Small intestine (tissue), 7 donors: ENCODE data around the gene USP13. TPM values are rescaled to one million over a fixed set of nuclear protein-coding genes. Genes with fewer than 3 reads are reported as not detected.

Experiments
- DNase-seq, 2 donors: peaks; one replicate each; pipeline versions ENCODE4 v3.0.0 to v3.0.0-alpha.2; 2013
- FAIRE-seq: peaks from 2 replicates; lab custom pipeline; 2012; peaks lifted over from hg19 to GRCh38; lab: Jason Lieb, UNC
- H3K27ac ChIP-seq, 3 donors: one replicate each; pipeline ENCODE4 v1.5.1; 2013; ENCODE audit warnings: low read length in 2 of 3, mild to moderate bottlenecking in 2 of 3, control low read depth in 1 of 3, inconsistent platforms in 1 of 3, low read depth in 1 of 3, moderate library complexity in 1 of 3
- H3K27me3 ChIP-seq, 3 donors: one replicate each; pipeline ENCODE4 v1.6.1; 2013; ENCODE audit warnings: low read length in 3 of 3, inconsistent platforms in 1 of 3; ENCODE audit not compliant: control insufficient read depth in 3 of 3, insufficient read depth in 3 of 3
- H3K36me3 ChIP-seq, 3 donors: one replicate each; pipeline ENCODE4 v1.6.1; 2013; ENCODE audit warnings: low read length in 3 of 3, inconsistent platforms in 1 of 3, low read depth in 1 of 3, mild to moderate bottlenecking in 1 of 3, moderate library complexity in 1 of 3; ENCODE audit not compliant: control insufficient read depth in 3 of 3, insufficient read depth in 2 of 3
- H3K4me1 ChIP-seq, 3 donors: one replicate each; pipeline ENCODE4 v1.6.1; 2013; ENCODE audit warnings: low read length in 2 of 3, inconsistent platforms in 1 of 3, low read depth in 1 of 3, mild to moderate bottlenecking in 1 of 3, moderate library complexity in 1 of 3; ENCODE audit not compliant: control insufficient read depth in 3 of 3, insufficient read depth in 2 of 3
- H3K4me3 ChIP-seq, 3 donors: one replicate each; pipeline ENCODE4 v1.5.1; 2013; ENCODE audit warnings: low read length in 3 of 3, control low read depth in 1 of 3, inconsistent platforms in 1 of 3, low read depth in 1 of 3, mild to moderate bottlenecking in 1 of 3, moderate library complexity in 1 of 3
- H3K9me3 ChIP-seq, 2 donors: one replicate each; pipeline ENCODE4 v1.6.1; 2013; ENCODE audit warnings: low read depth in 1 of 2, low read length in 1 of 2; ENCODE audit not compliant: control insufficient read depth in 2 of 2, insufficient read depth in 1 of 2
- WGBS, 3 donors: extraction: QIAGEN DNeasy Blood & Tissue Kit; methylation state at CpG; one replicate each; pipeline ENCODE4 v1.1.7; 2013; 5-methylcytosine and 5-hydroxymethylcytosine counted together
- polyA plus RNA-seq, 4 donors: library from polyadenylated mRNA; stranded (reverse) in 3 of 4; unstranded in 1 of 4; fragments of 200-250 nt in 3 of 4; fragments of 120-200 nt in 1 of 4; gene quantifications; one replicate each; pipeline versions ENCODE4 v1.2.1 to v1.2.3, GENCODE V29; 2013
- donor health status: healthy with polysubstance abuse.
- donor health status: control.
- donor health status: control.
- donor health status: Bipolar disorder and iron deficiency.
- donor health status: healthy.

Gene USP13
- polyA plus RNA-seq, 4 donors = 0.22 to 4.2 (median 1.8) TPM

- Histone ChIP-seq H3K9me3 (no peaks in the 10 kb centered on the region), H3K4me1 (no peaks in the 10 kb centered on the region), H3K27me3 (no peaks in the 10 kb centered on the region), H3K36me3 (peaks cover 0 to 2% (median 0%) of the 10 kb centered on the region in 3 donors), H3K4me3 (no peak overlapping the region), H3K27ac (no peak overlapping the region)
- WGBS, 3 donors = 90 to 94% (median 93%) methylated on average over 7 of the region's 7 CpGs
- FAIRE-seq (no peak), DNase-seq (no peak)
Observed at GRCh38 chr3:179715582-179715981, 62.7 kb downstream of the USP13 start.

DNA sequence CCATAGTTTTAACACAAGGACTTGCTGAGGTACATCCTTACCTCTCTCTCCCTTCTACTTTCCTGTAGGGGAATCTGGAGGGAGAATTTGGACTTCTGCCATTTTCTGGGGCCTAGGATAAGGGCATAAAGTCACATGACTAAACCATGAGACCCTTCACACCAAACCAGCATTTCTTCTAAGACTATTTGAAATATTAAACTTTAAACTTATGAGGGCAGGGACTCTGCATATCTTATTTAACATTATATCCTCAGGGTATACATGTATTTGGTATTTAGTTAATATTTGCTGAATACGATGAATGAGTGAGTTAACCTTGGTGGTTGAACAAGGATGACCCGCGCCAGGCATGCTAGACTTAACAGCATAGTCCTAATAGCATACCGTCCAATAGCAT, 63.4 kb downstream of the USP13 start:
- Histone ChIP-seq H3K4me3 (no peak overlapping the region), H3K27ac (no peak overlapping the region), H3K9me3 (no peaks in the 10 kb centered on the region), H3K27me3 (no peaks in the 10 kb centered on the region), H3K4me1 (no peaks in the 10 kb centered on the region), H3K36me3 (peaks cover 0 to 2% (median 0%) of the 10 kb centered on the region in 3 donors)
- no peak for FAIRE-seq
- no peak for DNase-seq
- 96 to 99% (median 98%) methylated on average over 4 of the region's 4 CpGs for WGBS, 3 donors

- Histone ChIP-seq H3K4me1 (no peaks in the 10 kb centered on the region), H3K36me3 (peaks cover 0 to 6% (median 0%) of the 10 kb centered on the region in 3 donors), H3K27ac (no peak overlapping the region), H3K4me3 (no peak overlapping the region), H3K27me3 (no peaks in the 10 kb centered on the region), H3K9me3 (no peaks in the 10 kb centered on the region)
- DNase-seq = no peak
- FAIRE-seq = no peak
- WGBS, 3 donors = 86 to 93% (median 87%) methylated on average over 2 of the region's 2 CpGs
Observed at GRCh38 chr3:179716811-179717210, 64.0 kb downstream of the USP13 start.

DNA sequence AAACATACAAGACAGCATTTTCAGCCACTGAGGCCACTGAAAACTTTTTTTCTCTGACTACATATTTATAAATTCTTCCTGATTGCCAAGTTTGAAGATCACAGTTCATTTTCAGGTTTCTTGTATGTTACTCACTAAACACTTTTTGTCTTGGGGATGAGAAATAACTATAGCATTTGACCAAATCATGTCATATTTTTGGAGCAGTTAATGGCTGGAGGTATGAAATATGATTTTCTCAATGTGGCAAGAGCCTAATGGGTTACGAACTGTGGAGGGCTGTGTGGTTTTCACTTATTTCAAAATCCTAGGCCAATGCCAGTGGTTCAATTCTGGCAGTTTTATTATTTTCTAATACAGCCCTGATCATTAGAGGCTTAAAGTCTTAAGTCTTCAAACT, 64.4 kb downstream of the USP13 start:
- 90 to 97% (median 94%) methylated on average over 1 of the region's 1 CpG for WGBS, 3 donors
- FAIRE-seq (no peak), DNase-seq (no peak)
- Histone ChIP-seq H3K27me3 (no peaks in the 10 kb centered on the region), H3K4me1 (no peaks in the 10 kb centered on the region), H3K27ac (no peak overlapping the region), H3K4me3 (no peak overlapping the region), H3K9me3 (no peaks in the 10 kb centered on the region), H3K36me3 (peaks cover 0 to 6% (median 0%) of the 10 kb centered on the region in 3 donors)

- DNase-seq = no peak
- Histone ChIP-seq H3K27me3 (no peaks in the 10 kb centered on the region), H3K4me1 (no peaks in the 10 kb centered on the region), H3K36me3 (peaks cover 0 to 10% (median 0%) of the 10 kb centered on the region in 3 donors), H3K4me3 (no peak overlapping the region), H3K9me3 (no peaks in the 10 kb centered on the region), H3K27ac (no peak overlapping the region)
- no peak for FAIRE-seq
- WGBS, 3 donors = 94 to 99% (median 96%) methylated on average over 10 of the region's 10 CpGs
Observed at GRCh38 chr3:179719048-179719734, 66.4 kb downstream of the USP13 start.

- Histone ChIP-seq H3K9me3 (no peaks in the 10 kb centered on the region), H3K4me1 (no peaks in the 10 kb centered on the region), H3K27ac (no peak overlapping the region), H3K27me3 (no peaks in the 10 kb centered on the region), H3K4me3 (no peak overlapping the region), H3K36me3 (peaks cover 0 to 10% (median 0%) of the 10 kb centered on the region in 3 donors)
- no peak for DNase-seq
- no peak for FAIRE-seq
- WGBS, 3 donors = 77 to 81% (median 80%) methylated on average over 8 of the region's 8 CpGs
Observed at GRCh38 chr3:179720196-179720595, 67.4 kb downstream of the USP13 start.

- Histone ChIP-seq H3K27ac (no peak overlapping the region), H3K27me3 (no peaks in the 10 kb centered on the region), H3K4me1 (no peaks in the 10 kb centered on the region), H3K36me3 (peaks cover 0 to 13% (median 0%) of the 10 kb centered on the region in 3 donors), H3K9me3 (no peaks in the 10 kb centered on the region), H3K4me3 (no peak overlapping the region)
- no peak for DNase-seq
- no peak for FAIRE-seq
Observed at GRCh38 chr3:179723617-179724016, 70.8 kb downstream of the USP13 start.

DNA sequence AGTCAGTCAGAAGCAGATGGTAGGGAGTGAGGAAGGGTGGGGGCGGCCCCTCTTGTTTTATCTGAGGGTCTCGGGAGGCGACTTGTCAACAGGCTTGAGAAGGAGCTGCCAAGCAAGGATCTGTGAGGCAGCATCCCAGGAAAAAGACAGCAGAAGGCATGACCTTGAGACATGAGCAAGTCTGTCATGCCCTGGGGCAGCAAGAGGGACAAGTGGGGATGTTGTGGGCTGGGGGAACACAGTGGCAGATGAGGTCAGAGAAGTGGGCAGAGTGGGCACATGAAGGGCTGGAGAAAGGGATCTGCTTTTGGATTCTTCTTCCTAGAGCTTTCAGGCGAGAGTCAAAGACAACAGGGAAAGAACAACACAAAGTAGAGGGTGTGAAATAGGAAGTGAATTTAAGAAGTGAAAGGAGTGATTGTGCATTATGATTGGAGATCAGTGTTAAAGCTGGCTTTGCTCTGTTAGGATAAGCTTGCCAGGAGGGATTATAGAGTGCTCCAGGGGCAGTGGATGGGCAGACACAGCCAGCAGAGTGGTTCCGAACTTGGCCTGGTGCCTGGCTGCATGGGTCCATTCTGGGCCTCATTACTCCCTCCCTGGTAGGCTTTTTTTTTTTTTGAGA, 73.3 kb downstream of the USP13 start:
- no peak for DNase-seq
- no peaks in the 10 kb centered on the region for H3K9me3 ChIP-seq
- WGBS, 3 donors = 92 to 96% (median 94%) methylated on average over 5 of the region's 5 CpGs
- FAIRE-seq = no peak
- no peaks in the 10 kb centered on the region for H3K27me3 ChIP-seq
- no peak overlapping the region for H3K27ac ChIP-seq
- no peak overlapping the region for H3K4me3 ChIP-seq
- H3K36me3 ChIP-seq = peaks cover 0 to 18% (median 0%) of the 10 kb centered on the region in 3 donors
- H3K4me1 ChIP-seq = no peaks in the 10 kb centered on the region
